WTC11 (cell line): ENCODE measurements around the gene UBAP1. TPM values are rescaled to one million over a fixed set of nuclear protein-coding genes. Genes with fewer than 3 reads are reported as not detected.

Experiments
- ATAC-seq: fragments of 200-7000 bp; cut with Tn5 transposase; 2 replicates; pipeline ENCODE4 v1.10.0; 2021; ENCODE audit warnings: mild to moderate bottlenecking, moderate library complexity
- Bru-seq: library from RNA; stranded (reverse); fragments of 400-500 nt; gene quantifications from one replicate; lab custom pipeline; 2021; lab: Mats Ljungman, UMichigan
- CTCF ChIA-PET: fragments of 300-600 bp; sonication (Branson Sonifier 250); formaldehyde crosslinking; loops from one replicate; lab custom pipeline; 2021; ENCODE audit warnings: antibody characterized with exemption; lab: Charles Lee
- POLR2A ChIA-PET: fragments of 350-600 bp; sonication (Branson Sonifier 250); formaldehyde crosslinking; loops from one replicate; lab custom pipeline; 2021; ENCODE audit warnings: antibody characterized with exemption; lab: Charles Lee
- DNase-seq: peaks from one replicate; pipeline ENCODE4 v3.0.0; 2021; ENCODE audit warnings: low spot score
- H3K27ac Mint-ChIP-seq: 2 replicates; pipeline ENCODE4 v1.8.0; 2021; ENCODE audit warnings: mixed read lengths
- H3K27me3 Mint-ChIP-seq: 2 replicates; pipeline ENCODE4 v1.8.0; 2021; ENCODE audit warnings: low read depth, mild to moderate bottlenecking, moderate library complexity, mixed read lengths
- H3K36me3 Mint-ChIP-seq: 2 replicates; pipeline ENCODE4 v1.8.0; 2021; ENCODE audit warnings: mixed read lengths
- H3K4me1 Mint-ChIP-seq: 2 replicates; pipeline ENCODE4 v1.8.0; 2022; ENCODE audit warnings: mixed read lengths
- H3K4me3 Mint-ChIP-seq: 2 replicates; pipeline ENCODE4 v1.8.0; 2021; ENCODE audit warnings: mild to moderate bottlenecking, moderate library complexity, mixed read lengths
- H3K9me3 Mint-ChIP-seq: 2 replicates; pipeline ENCODE4 v1.8.0; 2021; ENCODE audit warnings: mixed read lengths
- ELF4 ChIP-seq: sonication (generic); formaldehyde crosslinking; IDR thresholded peaks from 2 replicates; pipeline ENCODE4 v1.8.1; 2022; ENCODE audit warnings: low read depth, mild to moderate bottlenecking, moderate library complexity, missing genetic modification reagents
- FOXJ3 ChIP-seq: sonication (generic); formaldehyde crosslinking; IDR thresholded peaks from 2 replicates; pipeline ENCODE4 v1.9.0; 2021; ENCODE audit warnings: missing genetic modification reagents, mild to moderate bottlenecking, borderline replicate concordance
- NFE2L1 ChIP-seq: sonication (generic); formaldehyde crosslinking; IDR thresholded peaks from 2 replicates; pipeline ENCODE4 v1.8.1; 2023; ENCODE audit warnings: missing genetic modification reagents
- NR1H2 ChIP-seq: sonication (generic); formaldehyde crosslinking; IDR thresholded peaks from 2 replicates; pipeline ENCODE4 v1.9.0; 2021; ENCODE audit warnings: mild to moderate bottlenecking, moderate library complexity, missing genetic modification reagents
- NR2C2 ChIP-seq: sonication (generic); formaldehyde crosslinking; IDR thresholded peaks from 2 replicates; pipeline ENCODE4 v1.8.0; 2022; ENCODE audit warnings: mild to moderate bottlenecking, missing genetic modification reagents
- NR3C1 ChIP-seq: sonication (generic); formaldehyde crosslinking; conservative IDR thresholded peaks from 2 replicates; pipeline ENCODE4 v1.8.1; 2023; ENCODE audit warnings: low read depth, mild to moderate bottlenecking, missing genetic modification reagents
- PRDM15 ChIP-seq: sonication (generic); formaldehyde crosslinking; IDR thresholded peaks from 2 replicates; pipeline ENCODE4 v1.8.0; 2022; ENCODE audit warnings: missing genetic modification reagents
- SMAD4 ChIP-seq: sonication (generic); formaldehyde crosslinking; IDR thresholded peaks from 2 replicates; pipeline ENCODE4 v1.8.0; 2022; ENCODE audit warnings: mild to moderate bottlenecking, missing genetic modification reagents
- SP1 ChIP-seq: sonication (generic); formaldehyde crosslinking; conservative IDR thresholded peaks from 2 replicates; pipeline ENCODE4 v1.8.1; 2022; ENCODE audit warnings: missing genetic modification reagents
- TCF7 ChIP-seq: sonication (generic); formaldehyde crosslinking; IDR thresholded peaks from 2 replicates; pipeline ENCODE4 v1.8.0; 2022; ENCODE audit warnings: mild to moderate bottlenecking, low read depth, missing genetic modification reagents, moderate library complexity
- TP53 ChIP-seq: sonication (generic); formaldehyde crosslinking; IDR thresholded peaks from 2 replicates; pipeline ENCODE4 v1.8.1; 2023; ENCODE audit warnings: mild to moderate bottlenecking, missing genetic modification reagents
- ZBTB21 ChIP-seq: sonication (generic); formaldehyde crosslinking; IDR thresholded peaks from 2 replicates; pipeline ENCODE4 v1.8.1; 2023; ENCODE audit warnings: mild to moderate bottlenecking, missing genetic modification reagents, borderline replicate concordance
- ZNF121 ChIP-seq: sonication (generic); formaldehyde crosslinking; IDR thresholded peaks from 2 replicates; pipeline ENCODE4 v1.8.0; 2023; ENCODE audit warnings: missing genetic modification reagents
- ZNF317 ChIP-seq: sonication (generic); formaldehyde crosslinking; IDR thresholded peaks from 2 replicates; pipeline ENCODE4 v1.8.1; 2023; ENCODE audit warnings: low read depth, mild to moderate bottlenecking, moderate library complexity, missing genetic modification reagents, borderline replicate concordance
- ZNF512 ChIP-seq: sonication (generic); formaldehyde crosslinking; IDR thresholded peaks from 2 replicates; pipeline ENCODE4 v1.8.1; 2022; ENCODE audit warnings: missing genetic modification reagents, borderline replicate concordance
- long read RNA-seq, 3 experiments: library from RNA in 1 of 3; library from capped mRNA in 1 of 3; library from polyadenylated mRNA in 1 of 3; unstranded in 2 of 3; stranded (forward) in 1 of 3; transcript quantifications; one replicate each; pipeline ENCODE4 v2.0.0, GENCODE V29; 2021
- total RNA-seq: library from RNA; stranded (reverse); gene quantifications from 3 replicates; pipeline ENCODE4 v1.2.3, GENCODE V29; 2021
- TF ChIP-seq, protein P1 (sequence below): sonication (generic); formaldehyde crosslinking; IDR thresholded peaks from 2 replicates; pipeline ENCODE4 v1.8.0; 2023; ENCODE audit warnings: missing genetic modification reagents
- TF ChIP-seq, protein P2 (sequence below): fragments of 200-600 bp; IDR thresholded peaks from 2 replicates; pipeline ENCODE4 v1.8.0; 2022; ENCODE audit warnings: antibody characterized with exemption
- TF ChIP-seq, protein P3 (sequence below): sonication (generic); formaldehyde crosslinking; IDR thresholded peaks from 2 replicates; pipeline ENCODE4 v1.8.1; 2023; ENCODE audit warnings: mild to moderate bottlenecking, moderate library complexity, missing genetic modification reagents
- TF ChIP-seq, protein P4 (sequence below): sonication (generic); formaldehyde crosslinking; IDR thresholded peaks from 2 replicates; pipeline ENCODE4 v1.8.0; 2022; ENCODE audit warnings: mild to moderate bottlenecking, missing genetic modification reagents
- TF ChIP-seq, protein P5 (sequence below): fragments of 250-450 bp; sonication (Bioruptor Pico); IDR thresholded peaks from 2 replicates; pipeline ENCODE4 v1.8.0; 2021; ENCODE audit warnings: mild to moderate bottlenecking

UBAP1 gene
- 23.9 to 26.3 TPM (median 25.7 TPM) in 3 replicates for total RNA-seq
- Bru-seq, nascent RNA = percentile 72 among the genes with signal in this experiment
- long read RNA-seq, experiment 1, transcript UBAP1-205 (6 exons, 1,753 nt) = minor isoform, 12 of 228 reads
- long read RNA-seq, experiment 1, transcript UBAP1-201 (7 exons, 2,735 nt) = major isoform, 163 of 228 reads
- long read RNA-seq, experiment 1, transcript UBAP1-204 (6 exons, 2,029 nt) = minor isoform, 8 of 228 reads
- long read RNA-seq, experiment 1, partial matches to known transcripts = 14 of 228 reads
- long read RNA-seq, experiment 1, other reads (novel, unspliced or antisense) = 31 of 228 reads
- long read RNA-seq, experiment 2, transcript UBAP1-201 (7 exons, 2,735 nt) = major isoform, 24 of 42 reads
- long read RNA-seq, experiment 2, partial matches to known transcripts = 13 of 42 reads
- long read RNA-seq, experiment 2, other reads (novel, unspliced or antisense) = 4 of 42 reads
- long read RNA-seq, experiment 3, transcript UBAP1-201 (7 exons, 2,735 nt) = major isoform, 18 of 26 reads
- long read RNA-seq, experiment 3, partial matches to known transcripts = 0 of 26 reads
- long read RNA-seq, experiment 3, other reads (novel, unspliced or antisense) = 6 of 26 reads

- ATAC-seq (peak; percentile 89), DNase-seq (peak; percentile 97)
- ChIA-PET POLR2A (interaction anchor here (0.6 to 2.1 kb wide), 8 partner anchors 10 to 1095 kb away, joined by 3 to 18 read pairs (median 5); partner anchors contain the start of gene UBAP2), CTCF (interaction anchor here (0.5 to 2.3 kb wide), 14 partner anchors 8 to 200 kb away, joined by 3 to 15 read pairs (median 4); partner anchors contain the start of gene DCAF12)
- H3K4me3 Mint-ChIP-seq = peak within 1 kb of the TSS; percentile 91
- peaks cover 4% of the 10 kb centered on the region; the same call in 1 of the 2 replicates for H3K36me3 Mint-ChIP-seq
- peak within 1 kb of the TSS; percentile 96 for H3K27ac Mint-ChIP-seq
- 0 out of 2 replicates have a peak, but pooled peaks cover 5% of the 10 kb centered on the region for H3K4me1 Mint-ChIP-seq
- no peaks in the 10 kb centered on the region for H3K27me3 Mint-ChIP-seq
- no peaks in the 10 kb centered on the region for H3K9me3 Mint-ChIP-seq
- TF ChIP-seq TP53 (CRISPR knock-in tag) = no peak
- TF ChIP-seq ZNF121 (CRISPR knock-in tag) = no peak
- TF ChIP-seq, protein P1, sequence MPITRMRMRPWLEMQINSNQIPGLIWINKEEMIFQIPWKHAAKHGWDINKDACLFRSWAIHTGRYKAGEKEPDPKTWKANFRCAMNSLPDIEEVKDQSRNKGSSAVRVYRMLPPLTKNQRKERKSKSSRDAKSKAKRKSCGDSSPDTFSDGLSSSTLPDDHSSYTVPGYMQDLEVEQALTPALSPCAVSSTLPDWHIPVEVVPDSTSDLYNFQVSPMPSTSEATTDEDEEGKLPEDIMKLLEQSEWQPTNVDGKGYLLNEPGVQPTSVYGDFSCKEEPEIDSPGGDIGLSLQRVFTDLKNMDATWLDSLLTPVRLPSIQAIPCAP = no peak
- no peak for TF ChIP-seq FOXJ3
- TF ChIP-seq SP1 (CRISPR knock-in tag) = peak; percentile 87
- TF ChIP-seq ZBTB21 = peak; percentile 94
- no peak for TF ChIP-seq TCF7 (CRISPR knock-in tag)
- TF ChIP-seq ZNF512 = no peak
- TF ChIP-seq, protein P2, sequence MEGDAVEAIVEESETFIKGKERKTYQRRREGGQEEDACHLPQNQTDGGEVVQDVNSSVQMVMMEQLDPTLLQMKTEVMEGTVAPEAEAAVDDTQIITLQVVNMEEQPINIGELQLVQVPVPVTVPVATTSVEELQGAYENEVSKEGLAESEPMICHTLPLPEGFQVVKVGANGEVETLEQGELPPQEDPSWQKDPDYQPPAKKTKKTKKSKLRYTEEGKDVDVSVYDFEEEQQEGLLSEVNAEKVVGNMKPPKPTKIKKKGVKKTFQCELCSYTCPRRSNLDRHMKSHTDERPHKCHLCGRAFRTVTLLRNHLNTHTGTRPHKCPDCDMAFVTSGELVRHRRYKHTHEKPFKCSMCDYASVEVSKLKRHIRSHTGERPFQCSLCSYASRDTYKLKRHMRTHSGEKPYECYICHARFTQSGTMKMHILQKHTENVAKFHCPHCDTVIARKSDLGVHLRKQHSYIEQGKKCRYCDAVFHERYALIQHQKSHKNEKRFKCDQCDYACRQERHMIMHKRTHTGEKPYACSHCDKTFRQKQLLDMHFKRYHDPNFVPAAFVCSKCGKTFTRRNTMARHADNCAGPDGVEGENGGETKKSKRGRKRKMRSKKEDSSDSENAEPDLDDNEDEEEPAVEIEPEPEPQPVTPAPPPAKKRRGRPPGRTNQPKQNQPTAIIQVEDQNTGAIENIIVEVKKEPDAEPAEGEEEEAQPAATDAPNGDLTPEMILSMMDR = no peak
- TF ChIP-seq SMAD4 (CRISPR knock-in tag) = no peak
- TF ChIP-seq ZNF317 (CRISPR knock-in tag) = no peak
- TF ChIP-seq PRDM15 (CRISPR knock-in tag) = no peak
- TF ChIP-seq, protein P3, sequence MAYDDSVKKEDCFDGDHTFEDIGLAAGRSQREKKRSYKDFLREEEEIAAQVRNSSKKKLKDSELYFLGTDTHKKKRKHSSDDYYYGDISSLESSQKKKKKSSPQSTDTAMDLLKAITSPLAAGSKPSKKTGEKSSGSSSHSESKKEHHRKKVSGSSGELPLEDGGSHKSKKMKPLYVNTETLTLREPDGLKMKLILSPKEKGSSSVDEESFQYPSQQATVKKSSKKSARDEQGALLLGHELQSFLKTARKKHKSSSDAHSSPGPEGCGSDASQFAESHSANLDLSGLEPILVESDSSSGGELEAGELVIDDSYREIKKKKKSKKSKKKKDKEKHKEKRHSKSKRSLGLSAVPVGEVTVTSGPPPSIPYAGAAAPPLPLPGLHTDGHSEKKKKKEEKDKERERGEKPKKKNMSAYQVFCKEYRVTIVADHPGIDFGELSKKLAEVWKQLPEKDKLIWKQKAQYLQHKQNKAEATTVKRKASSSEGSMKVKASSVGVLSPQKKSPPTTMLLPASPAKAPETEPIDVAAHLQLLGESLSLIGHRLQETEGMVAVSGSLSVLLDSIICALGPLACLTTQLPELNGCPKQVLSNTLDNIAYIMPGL = no peak
- TF ChIP-seq NFE2L1 = no peak; the same call in 1 of the 2 replicates
- no peak for TF ChIP-seq NR3C1 (CRISPR knock-in tag)
- TF ChIP-seq NR2C2 (CRISPR knock-in tag) = no peak
- TF ChIP-seq, protein P4, sequence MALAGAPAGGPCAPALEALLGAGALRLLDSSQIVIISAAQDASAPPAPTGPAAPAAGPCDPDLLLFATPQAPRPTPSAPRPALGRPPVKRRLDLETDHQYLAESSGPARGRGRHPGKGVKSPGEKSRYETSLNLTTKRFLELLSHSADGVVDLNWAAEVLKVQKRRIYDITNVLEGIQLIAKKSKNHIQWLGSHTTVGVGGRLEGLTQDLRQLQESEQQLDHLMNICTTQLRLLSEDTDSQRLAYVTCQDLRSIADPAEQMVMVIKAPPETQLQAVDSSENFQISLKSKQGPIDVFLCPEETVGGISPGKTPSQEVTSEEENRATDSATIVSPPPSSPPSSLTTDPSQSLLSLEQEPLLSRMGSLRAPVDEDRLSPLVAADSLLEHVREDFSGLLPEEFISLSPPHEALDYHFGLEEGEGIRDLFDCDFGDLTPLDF (CRISPR knock-in tag) = no peak
- TF ChIP-seq NR1H2 (CRISPR knock-in tag) = no peak
- no peak for TF ChIP-seq ELF4
- TF ChIP-seq, protein P5, sequence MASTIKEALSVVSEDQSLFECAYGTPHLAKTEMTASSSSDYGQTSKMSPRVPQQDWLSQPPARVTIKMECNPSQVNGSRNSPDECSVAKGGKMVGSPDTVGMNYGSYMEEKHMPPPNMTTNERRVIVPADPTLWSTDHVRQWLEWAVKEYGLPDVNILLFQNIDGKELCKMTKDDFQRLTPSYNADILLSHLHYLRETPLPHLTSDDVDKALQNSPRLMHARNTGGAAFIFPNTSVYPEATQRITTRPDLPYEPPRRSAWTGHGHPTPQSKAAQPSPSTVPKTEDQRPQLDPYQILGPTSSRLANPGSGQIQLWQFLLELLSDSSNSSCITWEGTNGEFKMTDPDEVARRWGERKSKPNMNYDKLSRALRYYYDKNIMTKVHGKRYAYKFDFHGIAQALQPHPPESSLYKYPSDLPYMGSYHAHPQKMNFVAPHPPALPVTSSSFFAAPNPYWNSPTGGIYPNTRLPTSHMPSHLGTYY (CRISPR knock-in tag) = no peak
Measured at GRCh38 chr9:34178436-34179212, at the start of gene UBAP1. TSS of gene UBAP1 (plus strand) at chr9:34179043. CDS start at chr9:34220915, 41,872 bp downstream.
